Measurements from ENCODE around the gene CAMTA1.

DNA sequence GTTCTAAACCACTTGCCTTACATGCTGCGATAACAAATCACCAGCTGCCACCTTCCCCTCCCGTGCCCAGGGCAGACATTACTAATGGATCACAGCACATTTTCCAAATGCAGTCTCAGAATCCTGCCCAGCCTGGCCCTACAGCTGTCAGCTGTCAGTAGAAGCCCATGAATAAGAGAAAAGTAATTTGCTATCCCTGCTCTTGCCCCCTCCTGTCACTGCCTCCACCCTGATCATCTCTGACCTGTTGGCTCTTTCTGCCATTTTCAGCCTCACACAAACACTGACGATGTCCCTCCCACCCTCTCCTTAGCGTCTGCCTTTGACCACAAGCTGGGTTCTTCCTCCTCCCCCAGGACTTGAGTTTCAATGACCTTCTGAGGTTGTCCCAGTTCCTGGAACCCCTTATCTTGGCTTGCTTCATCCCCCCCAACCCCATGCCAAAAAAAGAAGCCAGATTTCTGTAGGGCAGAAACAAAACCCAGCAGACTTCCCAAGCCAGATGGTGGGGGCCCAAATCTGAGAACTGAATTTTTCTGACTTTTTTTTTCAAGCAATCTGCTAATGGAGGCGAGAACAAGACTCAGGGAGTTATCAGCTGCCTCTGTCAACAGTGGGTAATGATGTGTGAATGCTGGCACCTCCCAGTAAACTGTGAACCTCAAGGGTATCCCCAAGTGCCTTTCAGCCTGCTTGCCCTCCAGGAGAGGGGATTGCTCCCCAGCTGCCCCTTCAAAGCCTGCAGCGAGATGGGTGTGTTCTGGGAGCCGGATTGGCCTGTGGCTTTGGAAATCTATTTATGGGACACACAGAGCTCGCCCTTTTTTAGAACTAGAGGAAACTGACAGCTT lies 769.4 kb downstream of the CAMTA1 start:
- TF ChIP-seq EZH2 (IDR thresholded peaks at IDR 0.05) = no peak
- TF ChIP-seq, protein P1, sequence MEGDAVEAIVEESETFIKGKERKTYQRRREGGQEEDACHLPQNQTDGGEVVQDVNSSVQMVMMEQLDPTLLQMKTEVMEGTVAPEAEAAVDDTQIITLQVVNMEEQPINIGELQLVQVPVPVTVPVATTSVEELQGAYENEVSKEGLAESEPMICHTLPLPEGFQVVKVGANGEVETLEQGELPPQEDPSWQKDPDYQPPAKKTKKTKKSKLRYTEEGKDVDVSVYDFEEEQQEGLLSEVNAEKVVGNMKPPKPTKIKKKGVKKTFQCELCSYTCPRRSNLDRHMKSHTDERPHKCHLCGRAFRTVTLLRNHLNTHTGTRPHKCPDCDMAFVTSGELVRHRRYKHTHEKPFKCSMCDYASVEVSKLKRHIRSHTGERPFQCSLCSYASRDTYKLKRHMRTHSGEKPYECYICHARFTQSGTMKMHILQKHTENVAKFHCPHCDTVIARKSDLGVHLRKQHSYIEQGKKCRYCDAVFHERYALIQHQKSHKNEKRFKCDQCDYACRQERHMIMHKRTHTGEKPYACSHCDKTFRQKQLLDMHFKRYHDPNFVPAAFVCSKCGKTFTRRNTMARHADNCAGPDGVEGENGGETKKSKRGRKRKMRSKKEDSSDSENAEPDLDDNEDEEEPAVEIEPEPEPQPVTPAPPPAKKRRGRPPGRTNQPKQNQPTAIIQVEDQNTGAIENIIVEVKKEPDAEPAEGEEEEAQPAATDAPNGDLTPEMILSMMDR (IDR thresholded peaks at IDR 0.05) = no peak

Measured in neural progenitor cell (in vitro differentiated cells).